AG04449 (cell line): ENCODE results near the gene SLC15A3.

Experiments
- CTCF ChIA-PET: fragments of 350-600 bp; formaldehyde crosslinking; extraction: SDS; loops from one replicate; lab custom pipeline; 2021; ENCODE audit warnings: antibody characterized with exemption; lab: Yijun Ruan, JAX
- POLR2A ChIA-PET: fragments of 400-600, 350-600 bp; formaldehyde crosslinking; extraction: SDS; loops from one replicate; lab custom pipeline; 2020; ENCODE audit warnings: antibody characterized with exemption, inconsistent platforms; lab: Yijun Ruan, JAX
- DNase-seq: peaks from one replicate; pipeline ENCODE4 v3.0.0-alpha.2; 2010; ENCODE audit warnings: low read depth, low spot score
- H3K4me3 ChIP-seq: 2 replicates; pipeline ENCODE4 v1.5.1; 2011; ENCODE audit warnings: low read depth, mild to moderate bottlenecking, control low read depth, low read length
- TF ChIP-seq, protein P1 (sequence below): IDR thresholded peaks from one replicate; pipeline ENCODE4 v1.5.1; 2011; ENCODE audit warnings: mild to moderate bottlenecking, moderate library complexity, low read length, control low read depth, inconsistent platforms; ENCODE audit not compliant: insufficient read depth; ENCODE audit errors: missing control alignments

Gene SLC15A3

DNA sequence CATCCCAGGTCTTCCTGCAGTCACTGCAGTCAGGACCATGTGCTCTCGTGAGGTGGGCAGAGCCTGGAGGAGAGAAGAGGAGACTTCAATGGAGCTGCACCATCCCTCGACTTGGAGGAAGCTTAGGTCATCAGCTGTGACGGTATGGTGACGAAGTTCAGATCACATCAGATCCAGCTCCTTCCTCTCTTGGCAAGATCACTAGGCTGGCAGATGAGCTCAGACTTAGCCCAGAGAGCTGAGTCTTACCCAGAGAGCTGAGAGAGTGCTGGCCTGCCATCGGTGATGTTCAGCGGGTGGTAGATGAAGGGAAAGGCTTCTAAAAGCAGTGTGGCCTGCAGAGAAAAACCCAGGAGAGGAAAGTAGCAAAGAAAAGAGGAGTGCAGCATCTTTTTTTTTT is 1.8 kb upstream of the SLC15A3 start:
- H3K4me3 ChIP-seq: no peak overlapping the region
- no peak for DNase-seq
- ChIA-PET POLR2A (no interaction called here), CTCF (no interaction called here)
- TF ChIP-seq, protein P1, sequence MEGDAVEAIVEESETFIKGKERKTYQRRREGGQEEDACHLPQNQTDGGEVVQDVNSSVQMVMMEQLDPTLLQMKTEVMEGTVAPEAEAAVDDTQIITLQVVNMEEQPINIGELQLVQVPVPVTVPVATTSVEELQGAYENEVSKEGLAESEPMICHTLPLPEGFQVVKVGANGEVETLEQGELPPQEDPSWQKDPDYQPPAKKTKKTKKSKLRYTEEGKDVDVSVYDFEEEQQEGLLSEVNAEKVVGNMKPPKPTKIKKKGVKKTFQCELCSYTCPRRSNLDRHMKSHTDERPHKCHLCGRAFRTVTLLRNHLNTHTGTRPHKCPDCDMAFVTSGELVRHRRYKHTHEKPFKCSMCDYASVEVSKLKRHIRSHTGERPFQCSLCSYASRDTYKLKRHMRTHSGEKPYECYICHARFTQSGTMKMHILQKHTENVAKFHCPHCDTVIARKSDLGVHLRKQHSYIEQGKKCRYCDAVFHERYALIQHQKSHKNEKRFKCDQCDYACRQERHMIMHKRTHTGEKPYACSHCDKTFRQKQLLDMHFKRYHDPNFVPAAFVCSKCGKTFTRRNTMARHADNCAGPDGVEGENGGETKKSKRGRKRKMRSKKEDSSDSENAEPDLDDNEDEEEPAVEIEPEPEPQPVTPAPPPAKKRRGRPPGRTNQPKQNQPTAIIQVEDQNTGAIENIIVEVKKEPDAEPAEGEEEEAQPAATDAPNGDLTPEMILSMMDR: no peak

DNA sequence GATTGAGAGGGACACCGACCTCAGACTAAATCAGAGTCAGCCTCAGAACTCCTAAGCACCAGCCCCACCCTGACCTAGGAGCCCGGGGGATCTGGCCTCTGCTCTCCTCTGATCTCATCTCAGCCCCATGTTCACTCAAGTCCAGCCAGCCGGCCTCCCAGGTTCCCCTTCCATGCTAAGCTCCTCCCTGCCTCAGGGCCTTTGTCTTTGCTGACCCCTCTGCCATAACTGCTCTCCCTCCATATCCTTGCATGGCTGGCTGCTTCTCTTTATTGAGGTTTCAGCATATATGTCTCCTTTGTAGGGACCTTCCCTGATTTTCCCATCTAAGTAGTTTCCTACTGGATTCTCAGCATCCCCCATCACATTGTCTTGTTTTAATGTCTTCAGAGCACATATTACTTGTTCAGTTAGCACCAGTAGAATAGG is 780 bp upstream of the SLC15A3 start:
- CTCF ChIA-PET: no interaction called here
- TF ChIP-seq, protein P1: no peak
- no peak for DNase-seq

DNA sequence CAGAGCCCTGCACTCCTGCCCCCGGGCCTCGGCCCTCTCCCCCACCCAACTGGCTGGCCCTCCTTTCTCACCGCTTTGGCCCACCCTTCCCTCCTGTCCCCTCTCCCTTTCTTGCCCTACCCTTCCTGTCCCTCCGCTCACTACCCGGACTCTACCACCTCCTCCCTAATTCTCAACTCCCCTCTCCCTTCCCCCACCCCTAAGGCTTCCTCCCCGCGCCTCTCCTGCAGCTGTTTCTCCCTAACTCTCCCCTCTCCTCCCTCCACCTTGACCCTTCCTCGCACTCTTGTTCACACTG is 421 bp downstream of the SLC15A3 start:
- ChIA-PET POLR2A (no interaction called here), CTCF (no interaction called here)
- DNase-seq: no peak
- TF ChIP-seq, protein P1: no peak
- peak overlapping the region; percentile 48 for H3K4me3 ChIP-seq

More for the DNA sequence above, 780 bp upstream of the SLC15A3 start:
- no peak overlapping the region for H3K4me3 ChIP-seq
- POLR2A ChIA-PET: no interaction called here

DNA sequence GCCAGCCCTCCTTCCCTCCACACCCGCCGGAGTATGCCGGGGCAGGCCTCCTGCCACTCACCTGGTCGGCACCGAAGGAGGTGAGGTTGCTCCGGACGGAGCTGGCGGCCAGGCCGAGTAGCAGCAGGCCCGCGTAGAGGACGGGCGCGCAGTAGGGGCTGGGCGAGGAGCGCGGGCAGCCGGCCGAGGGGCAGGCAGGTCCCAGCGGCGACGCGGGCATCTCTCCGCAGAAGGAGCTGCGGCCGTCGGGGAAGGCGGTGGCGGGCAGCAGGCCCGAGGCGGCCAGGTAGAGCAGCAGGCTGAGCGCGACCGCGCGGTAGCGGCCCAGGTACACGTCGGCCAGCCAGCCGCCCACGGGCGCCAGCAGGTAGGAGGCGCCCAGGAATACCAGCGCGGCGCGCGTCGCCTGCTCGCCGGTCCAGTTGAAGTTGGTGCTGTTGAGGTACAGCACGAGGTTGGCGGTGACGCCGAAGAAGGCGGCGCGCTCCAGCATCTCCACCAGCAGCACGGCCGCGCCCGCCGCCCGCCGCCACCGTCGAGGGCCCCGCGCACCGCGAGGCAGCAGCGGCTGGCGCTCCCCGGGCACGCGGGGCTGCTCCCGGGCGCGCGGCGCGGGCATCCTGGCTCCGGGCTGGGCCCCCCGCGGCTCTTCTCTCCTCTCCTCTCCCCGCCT is 907 bp downstream of the SLC15A3 start:
- DNase-seq: no peak
- ChIA-PET CTCF (interaction anchor here (2.9 kb wide), 1 partner anchor 18 kb away, joined by 11 read pairs; no protein-coding TSS in a partner anchor), POLR2A (no interaction called here)
- H3K4me3 ChIP-seq: peak overlapping the region; percentile 48; the same call in 1 of the 2 replicates
- TF ChIP-seq, protein P1: no peak

DNA sequence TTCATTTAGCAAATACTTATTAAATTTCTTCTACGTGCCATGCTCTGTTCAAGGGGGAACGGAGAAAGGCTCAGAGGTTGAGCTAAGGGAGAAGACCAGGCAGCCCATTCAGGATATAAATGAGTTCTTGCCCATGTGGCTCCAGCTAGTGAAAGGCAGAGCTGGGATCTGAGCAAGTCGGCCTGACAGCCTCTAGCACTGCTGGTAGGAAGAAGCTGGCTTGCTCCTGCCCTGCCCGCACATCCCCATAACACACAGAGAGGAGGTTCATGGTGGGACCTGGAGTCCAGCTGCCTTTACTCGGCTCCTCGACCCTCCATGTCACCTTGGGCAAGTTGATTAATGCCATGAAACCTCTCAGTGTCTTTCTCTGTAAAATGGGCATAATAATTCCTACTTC is 2.0 kb downstream of the SLC15A3 start:
- POLR2A ChIA-PET: no interaction called here
- no peak overlapping the region for H3K4me3 ChIP-seq
- DNase-seq: no peak
- CTCF ChIA-PET: interaction anchor here (1.3 to 2.9 kb wide), 2 partner anchors 19 to 51 kb away, joined by 3 to 11 read pairs; no protein-coding TSS in a partner anchor
- TF ChIP-seq, protein P1: no peak

DNA sequence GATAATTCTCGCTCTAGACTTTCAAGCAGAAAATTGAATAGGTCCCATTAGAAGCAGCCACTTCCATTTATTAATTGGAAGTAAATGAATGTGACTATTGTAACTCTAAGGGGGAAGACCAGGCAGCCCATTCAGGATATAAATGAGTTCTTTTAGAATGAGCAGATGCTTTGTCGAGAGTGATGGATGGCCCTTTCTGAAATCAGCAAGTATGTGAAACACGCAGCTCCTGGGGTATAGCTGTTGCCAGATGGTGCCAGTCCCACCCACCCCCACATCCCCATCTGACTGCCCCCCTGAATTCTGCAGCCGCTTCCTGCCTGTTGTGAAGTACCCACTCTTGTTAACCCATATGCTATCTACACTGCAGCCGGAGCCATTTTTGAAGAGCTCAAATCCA is 3.7 kb downstream of the SLC15A3 start:
- TF ChIP-seq, protein P1: no peak
- H3K4me3 ChIP-seq: no peak overlapping the region
- ChIA-PET CTCF (interaction anchor here (1.2 to 2.9 kb wide), 2 partner anchors 21 to 172 kb away, joined by 3 to 11 read pairs; no protein-coding TSS in a partner anchor), POLR2A (no interaction called here)
- no peak for DNase-seq
